Neural cell (in vitro differentiated cells): ENCODE results near the gene MYO1D. TPM values are rescaled to one million over a fixed set of nuclear protein-coding genes. Genes with fewer than 3 reads are reported as not detected.

Experiments used
- H2AFZ ChIP-seq: fragments of 200-600, 300-800 bp; sonication (generic), shearing (Covaris generic); 2 replicates; pipeline ENCODE4 v1.6.0; 2014; ENCODE audit warnings: low read depth, mild to moderate bottlenecking, antibody characterized with exemption, low read length, moderate library complexity
- H3F3A ChIP-seq: fragments of 200-600 bp; shearing (Covaris generic); 2 replicates; pipeline ENCODE4 v1.6.1; 2016; ENCODE audit warnings: mild to moderate bottlenecking, moderate library complexity, mixed read lengths, antibody characterized with exemption, low read length; ENCODE audit not compliant: insufficient read depth, poor library complexity, severe bottlenecking
- H3K27ac ChIP-seq: fragments of 200-600, 300-800 bp; sonication (generic), shearing (Covaris generic); 2 replicates; pipeline ENCODE4 v1.5.1; 2014; ENCODE audit warnings: mild to moderate bottlenecking, low read length, moderate library complexity
- H3K27me3 ChIP-seq: fragments of 300-800, 200-600 bp; sonication (generic), shearing (Covaris generic); 2 replicates; pipeline ENCODE4 v1.6.0; 2014; ENCODE audit warnings: mild to moderate bottlenecking, low read depth, low read length, moderate library complexity; ENCODE audit not compliant: insufficient read depth
- H3K36me3 ChIP-seq: fragments of 300-800, 200-600 bp; sonication (generic), shearing (Covaris generic); 2 replicates; pipeline ENCODE4 v1.5.1; 2014; ENCODE audit warnings: mild to moderate bottlenecking, antibody characterized with exemption, low read length, moderate library complexity; ENCODE audit not compliant: insufficient read depth
- H3K4me2 ChIP-seq: fragments of 300-800, 200-600 bp; sonication (generic), shearing (Covaris generic); 2 replicates; pipeline ENCODE4 v1.6.0; 2014; ENCODE audit warnings: mild to moderate bottlenecking, low read length
- H3K4me3 ChIP-seq: fragments of 300-800, 200-600 bp; sonication (generic), shearing (Covaris generic); 2 replicates; pipeline ENCODE4 v1.5.1; 2014; ENCODE audit warnings: mild to moderate bottlenecking, low read length, moderate library complexity
- H3K79me2 ChIP-seq: fragments of 200-600 bp; shearing (Covaris generic); replicated peaks from 2 replicates; pipeline ENCODE4 v1.6.0; 2014; ENCODE audit warnings: mild to moderate bottlenecking, low read length, moderate library complexity; ENCODE audit not compliant: insufficient read depth
- H3K9ac ChIP-seq: fragments of 300-800, 200-600 bp; sonication (generic), shearing (Covaris generic); 2 replicates; pipeline ENCODE4 v1.6.1; 2016; ENCODE audit warnings: mild to moderate bottlenecking, low read length, mixed read lengths
- H3K9me2 ChIP-seq: fragments of 200-600 bp; shearing (Covaris generic); 2 replicates; pipeline ENCODE4 v1.6.1; 2016; ENCODE audit warnings: mild to moderate bottlenecking, low read length, mixed read lengths; ENCODE audit not compliant: insufficient read depth
- H3K9me3 ChIP-seq: fragments of 200-600, 300-800 bp; sonication (generic), shearing (Covaris generic); 2 replicates; pipeline ENCODE4 v1.6.1; 2016; ENCODE audit warnings: mild to moderate bottlenecking, mixed run types, low read length, moderate library complexity, mixed read lengths
- H4K20me1 ChIP-seq: fragments of 200-600 bp; shearing (Covaris generic); 2 replicates; pipeline ENCODE4 v1.6.1; 2016; ENCODE audit warnings: mild to moderate bottlenecking, mixed run types; ENCODE audit not compliant: insufficient read depth
- CTCF ChIP-seq: fragments of 450-650 bp; IDR thresholded peaks from 2 replicates; pipeline ENCODE4 v1.5.1; 2014; ENCODE audit warnings: antibody characterized with exemption, mild to moderate bottlenecking, moderate library complexity; ENCODE audit not compliant: poor library complexity, severe bottlenecking
- EP300 ChIP-seq: fragments of 450-650 bp; conservative IDR thresholded peaks from 2 replicates; pipeline ENCODE4 v1.6.1; 2014; ENCODE audit warnings: antibody characterized with exemption, mild to moderate bottlenecking, moderate library complexity; ENCODE audit not compliant: poor library complexity, severe bottlenecking
- EZH2 ChIP-seq: fragments of 200-600, 300-800 bp; shearing (Covaris generic), sonication (generic); IDR thresholded peaks from 2 replicates; pipeline ENCODE4 v1.6.1; 2014; ENCODE audit warnings: antibody characterized with exemption, low read length, borderline replicate concordance, mild to moderate bottlenecking; ENCODE audit not compliant: insufficient read depth, poor library complexity, severe bottlenecking
- MXI1 ChIP-seq: fragments of 450-650 bp; conservative IDR thresholded peaks from 2 replicates; pipeline ENCODE4 v1.6.1; 2014; ENCODE audit warnings: antibody characterized with exemption, mild to moderate bottlenecking; ENCODE audit not compliant: poor library complexity, severe bottlenecking
- POLR2AphosphoS5 ChIP-seq: IDR thresholded peaks from 2 replicates; pipeline ENCODE4 v1.6.1; 2012
- RAD21 ChIP-seq: fragments of 450-650 bp; conservative IDR thresholded peaks from 2 replicates; pipeline ENCODE4 v1.6.1; 2014; ENCODE audit warnings: antibody characterized with exemption, mild to moderate bottlenecking, moderate library complexity
- REST ChIP-seq: IDR thresholded peaks from 2 replicates; pipeline ENCODE4 v1.6.1; 2012; ENCODE audit warnings: borderline replicate concordance
- SMC3 ChIP-seq: fragments of 450-650 bp; conservative IDR thresholded peaks from 2 replicates; pipeline ENCODE4 v1.6.1; 2014; ENCODE audit warnings: antibody characterized with exemption, mild to moderate bottlenecking, moderate library complexity; ENCODE audit not compliant: poor library complexity
- TAF1 ChIP-seq: IDR thresholded peaks from 2 replicates; pipeline ENCODE4 v1.6.1; 2012; ENCODE audit warnings: low read depth
- polyA plus RNA-seq: library from polyadenylated mRNA; depleted of rRNA; stranded (reverse); fragments of >200 nt; gene quantifications from 2 replicates; pipeline ENCODE4 v1.2.3, GENCODE V29; 2014

The MYO1D gene
- polyA plus RNA-seq, 1 donor from 2014 or later, result 10.7 TPM

- Histone ChIP-seq H3K9ac (no peak overlapping the region), H3K9me3 (no peaks in the 10 kb centered on the region), H3K4me3 (no peak overlapping the region), H3K27ac (no peak overlapping the region), H3K9me2 (no peaks in the 10 kb centered on the region), H4K20me1 (no peaks in the 10 kb centered on the region), H3K79me2 (no peaks in the 10 kb centered on the region), H3K27me3 (no peaks in the 10 kb centered on the region), H3K36me3 (no peaks in the 10 kb centered on the region), H2AFZ (no peak overlapping the region), H3F3A (peaks cover 10% of the 10 kb centered on the region), H3K4me2 (no peak overlapping the region)
- TF ChIP-seq EP300, result no peak
- no peak for TF ChIP-seq MXI1
- no peak for TF ChIP-seq REST
- TF ChIP-seq EZH2, result no peak
- no peak for TF ChIP-seq RAD21
- no peak for TF ChIP-seq TAF1
- no peak for TF ChIP-seq CTCF
- no peak for TF ChIP-seq POLR2AphosphoS5
- TF ChIP-seq SMC3, result no peak
Observed at GRCh38 chr17:32622540-32622939, 254.4 kb downstream of the MYO1D start.

- no peaks in the 10 kb centered on the region for H3K9me2 ChIP-seq
- TF ChIP-seq REST, result no peak
- TF ChIP-seq TAF1, result no peak
- TF ChIP-seq SMC3, result no peak
- TF ChIP-seq RAD21, result no peak
- no peak for TF ChIP-seq POLR2AphosphoS5
- TF ChIP-seq CTCF, result no peak
- no peak for TF ChIP-seq EZH2
- TF ChIP-seq MXI1, result no peak
- TF ChIP-seq EP300, result no peak
- H2AFZ ChIP-seq, result no peak overlapping the region
- no peaks in the 10 kb centered on the region for H3K36me3 ChIP-seq
- H3F3A ChIP-seq, result peaks cover 8% of the 10 kb centered on the region
- no peaks in the 10 kb centered on the region for H4K20me1 ChIP-seq
- no peaks in the 10 kb centered on the region for H3K27me3 ChIP-seq
- no peak overlapping the region for H3K4me3 ChIP-seq
- H3K9me3 ChIP-seq, result no peaks in the 10 kb centered on the region
- H3K9ac ChIP-seq, result no peak overlapping the region
- no peaks in the 10 kb centered on the region for H3K79me2 ChIP-seq
- no peak overlapping the region for H3K27ac ChIP-seq
- no peak overlapping the region for H3K4me2 ChIP-seq
Observed at GRCh38 chr17:32621612-32622312, 255.2 kb downstream of the MYO1D start.
